GM18858 (cell line): Measurements from ENCODE around the gene CERT1.

Experiments
- ATAC-seq: cut with Tn5 transposase; IDR thresholded peaks from one replicate; pipeline ENCODE4 v1.9.1; 2021; ENCODE audit not compliant: unreplicated experiment

The CERT1 gene

DNA sequence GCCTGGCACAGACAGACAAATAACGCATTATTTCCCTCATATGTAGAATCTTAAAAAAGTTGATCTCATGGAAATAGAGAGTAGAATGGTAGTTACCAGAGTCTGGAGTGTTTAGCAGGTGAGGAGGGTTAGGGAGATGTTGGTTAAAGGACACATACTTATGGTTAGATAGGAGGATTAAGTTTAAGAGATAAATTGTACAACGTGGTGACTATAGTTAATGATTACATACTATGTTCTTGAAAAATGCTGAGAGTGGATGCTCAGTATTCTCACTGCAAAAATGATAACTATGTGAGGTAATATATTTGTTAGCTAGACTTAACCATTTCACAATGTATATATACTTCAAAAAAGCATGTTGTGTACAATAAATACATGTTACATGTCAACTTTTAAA, 38.0 kb downstream of the CERT1 start:
- no peak for ATAC-seq

DNA sequence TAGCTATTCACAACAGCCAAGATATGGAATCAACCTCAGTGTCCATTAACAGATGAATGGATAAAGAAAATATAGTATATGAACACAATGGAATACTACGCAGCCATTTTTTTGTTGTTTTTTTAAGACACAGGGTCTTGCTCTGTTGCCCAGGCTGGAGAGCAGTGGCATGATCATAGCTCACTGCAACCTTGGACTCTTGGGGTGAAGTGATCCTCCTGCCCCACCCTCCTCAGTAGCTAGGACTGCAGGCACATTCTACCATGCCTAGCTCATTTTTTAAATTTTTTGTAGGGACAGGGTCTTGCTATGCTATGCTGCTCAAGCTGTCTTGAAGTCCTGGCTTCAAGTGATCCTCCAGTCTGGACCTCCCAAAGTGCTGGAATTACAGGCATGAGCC, 38.5 kb downstream of the CERT1 start:
- no peak for ATAC-seq

DNA sequence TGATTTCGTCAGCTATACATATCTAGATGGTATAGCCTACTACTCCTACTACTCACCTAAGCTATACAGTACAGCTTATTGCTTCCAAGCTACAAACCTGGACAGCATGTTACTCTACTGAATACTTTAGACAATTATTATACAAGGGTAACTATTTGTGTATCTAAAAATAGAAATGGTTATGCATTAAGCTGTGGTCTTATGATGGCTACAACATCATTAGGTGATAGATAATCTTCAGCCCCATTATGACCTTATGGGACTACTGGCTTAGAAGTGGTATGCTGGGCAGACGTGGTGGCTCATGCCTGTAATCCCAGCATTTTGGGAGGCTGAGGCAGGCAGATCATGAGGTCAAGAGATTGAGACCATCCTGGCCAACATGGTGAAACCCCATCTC, 40.2 kb downstream of the CERT1 start:
- ATAC-seq, result no peak

DNA sequence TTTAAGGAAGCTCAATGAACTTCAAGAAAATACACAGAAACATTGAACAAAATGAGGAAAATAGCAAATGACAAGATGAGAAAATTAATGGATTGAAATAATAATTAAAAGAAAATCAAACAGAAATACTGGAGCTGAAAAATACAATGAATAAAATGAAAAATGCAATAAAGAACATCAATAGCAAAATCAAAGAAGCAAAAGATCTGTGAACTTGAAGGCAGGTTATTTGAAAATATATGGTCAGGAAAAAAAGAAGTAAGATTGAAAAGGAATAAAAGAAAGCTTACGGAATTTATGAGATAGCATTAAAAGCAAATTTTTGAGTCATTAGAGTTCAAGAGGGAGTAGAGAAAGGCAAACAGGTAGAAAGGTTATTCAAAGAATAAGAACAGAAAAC, 42.4 kb downstream of the CERT1 start:
- ATAC-seq, result no peak

DNA sequence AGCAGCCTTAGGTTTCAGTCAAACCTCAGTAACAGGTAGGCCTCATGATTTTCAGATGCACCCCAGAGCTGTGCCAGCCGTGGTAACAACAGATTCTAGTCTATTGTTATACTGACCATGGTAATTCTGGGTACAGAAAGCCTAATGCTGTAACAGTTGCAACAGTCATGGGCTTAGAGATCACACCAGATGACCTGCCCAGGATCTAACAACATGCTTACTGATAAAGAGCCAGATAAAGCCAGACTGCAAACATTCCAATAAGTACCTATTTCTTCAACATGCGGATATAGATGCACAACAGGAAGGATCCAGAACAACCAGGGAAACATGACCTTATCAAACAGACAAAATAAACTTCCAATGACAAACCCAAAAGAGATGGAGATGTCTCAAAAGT, 42.8 kb downstream of the CERT1 start:
- ATAC-seq, result no peak

DNA sequence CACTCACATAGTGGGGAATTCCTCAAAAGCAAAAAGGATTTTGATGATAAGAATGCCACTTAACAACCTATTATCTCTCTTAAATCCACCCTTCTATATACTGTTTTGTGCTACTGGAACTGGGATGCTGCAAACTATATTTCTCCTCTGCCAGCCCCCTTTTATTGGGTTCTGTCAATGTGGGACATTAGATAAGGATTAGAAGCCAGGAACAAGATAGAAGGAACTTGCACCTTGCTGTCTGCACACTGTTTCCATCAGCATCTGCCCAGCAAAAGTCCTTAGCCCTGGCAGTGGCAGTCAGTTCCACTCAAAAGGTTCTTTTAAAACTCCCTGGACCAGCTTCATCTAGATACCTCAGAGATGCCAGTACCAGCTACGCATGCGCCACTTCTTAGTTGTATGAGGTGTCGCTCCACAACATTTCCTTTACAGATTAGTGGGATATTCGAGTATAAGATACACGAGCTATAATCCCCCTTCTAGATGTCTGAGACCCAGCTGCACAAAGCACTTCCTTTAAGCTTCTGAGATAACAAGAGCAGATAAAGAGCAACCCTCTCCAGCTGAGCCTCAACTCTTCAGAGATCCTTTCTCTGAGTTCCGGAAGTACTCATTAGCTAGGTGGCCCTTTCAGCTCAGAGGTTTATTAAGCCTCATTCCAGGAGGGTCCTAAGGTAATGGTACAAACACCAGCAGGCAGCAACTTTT, 45.3 kb downstream of the CERT1 start:
- no peak for ATAC-seq

DNA sequence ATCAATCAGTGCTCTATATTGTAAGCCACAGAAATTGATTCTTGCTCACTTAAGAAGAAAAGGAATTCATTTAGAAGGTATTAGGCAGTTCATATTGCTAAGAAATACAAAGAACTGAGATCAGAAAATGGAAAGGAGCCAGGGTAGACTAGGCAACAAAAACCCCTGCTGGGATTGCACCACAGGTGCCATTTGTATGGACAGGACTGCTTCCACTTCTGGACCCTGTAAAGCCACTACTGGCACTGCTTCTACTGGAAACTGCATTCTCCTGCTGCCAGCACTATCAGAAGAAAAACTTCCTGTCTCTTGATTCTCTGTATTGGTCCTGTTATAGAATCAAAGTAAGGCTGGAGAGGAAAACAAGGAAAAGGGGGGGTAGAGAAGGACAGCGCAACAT, 45.9 kb downstream of the CERT1 start:
- ATAC-seq, result no peak

DNA sequence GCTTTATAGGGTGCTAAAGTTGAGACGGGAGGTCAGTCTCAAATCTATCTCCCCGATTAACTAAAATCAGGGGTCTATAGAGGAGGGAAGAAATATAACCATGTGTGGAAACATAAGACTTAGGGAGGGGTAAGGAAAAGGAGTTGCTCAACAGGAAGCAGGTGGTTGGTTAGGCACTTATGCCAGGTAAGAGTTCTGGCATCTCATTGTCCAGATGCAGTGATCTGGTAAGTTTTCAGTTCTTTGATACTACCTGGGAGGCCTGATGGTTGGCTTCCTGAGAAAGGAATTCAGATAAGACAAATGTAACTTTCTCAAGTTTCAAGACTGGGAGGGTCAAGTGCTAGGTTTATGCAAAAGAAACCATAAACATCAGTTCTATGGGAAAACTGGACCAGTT, 47.7 kb downstream of the CERT1 start:
- no peak for ATAC-seq

DNA sequence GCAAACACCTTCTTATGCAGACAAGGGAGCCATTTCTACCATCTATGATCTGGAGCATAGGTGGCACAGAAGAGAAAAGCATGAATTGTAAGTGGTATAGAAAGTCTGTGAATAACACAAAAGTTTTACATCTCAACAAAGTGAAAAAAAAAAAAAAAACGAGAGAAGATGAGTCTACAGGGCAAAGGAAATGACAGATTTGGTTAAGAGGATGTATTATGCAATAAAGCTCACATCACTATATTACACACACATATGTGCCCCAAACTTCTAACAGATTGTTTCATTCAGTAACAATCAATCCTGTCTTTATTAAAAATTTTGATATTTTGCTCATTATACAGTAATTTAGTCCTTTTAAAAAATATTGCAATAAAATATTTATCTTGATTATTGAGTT, 49.8 kb downstream of the CERT1 start:
- ATAC-seq, result no peak

DNA sequence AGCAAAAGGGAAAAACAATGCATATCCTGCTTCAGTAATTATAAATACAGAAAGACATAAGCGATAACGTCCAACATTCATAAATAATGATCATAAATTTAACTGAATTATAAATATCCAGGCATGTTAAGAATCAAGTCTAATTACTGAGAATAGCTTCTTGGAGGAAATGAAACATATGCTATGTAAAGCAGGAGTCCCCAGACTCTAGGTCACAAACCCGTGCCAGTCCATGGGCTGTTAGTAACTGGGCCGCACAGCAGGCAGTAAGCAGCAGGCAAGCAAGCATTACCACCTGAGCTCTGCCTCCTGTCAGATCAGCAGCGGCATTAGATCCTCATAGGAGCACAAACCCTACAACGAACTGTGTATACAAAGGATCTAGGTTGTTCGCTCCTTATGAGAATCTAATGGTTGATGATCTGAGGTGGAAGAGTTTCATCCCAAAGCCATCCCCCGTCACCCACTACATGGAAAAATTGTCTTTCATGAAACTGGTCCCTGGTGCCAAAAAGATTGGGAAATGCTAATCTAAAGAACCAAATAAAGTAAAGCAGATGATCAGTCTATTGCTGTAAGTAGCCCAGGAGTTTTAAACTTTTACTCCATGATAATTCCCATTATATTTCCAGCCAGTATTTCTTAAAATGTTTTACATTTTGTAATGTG, 50.4 kb downstream of the CERT1 start:
- ATAC-seq, result peak; percentile 56

DNA sequence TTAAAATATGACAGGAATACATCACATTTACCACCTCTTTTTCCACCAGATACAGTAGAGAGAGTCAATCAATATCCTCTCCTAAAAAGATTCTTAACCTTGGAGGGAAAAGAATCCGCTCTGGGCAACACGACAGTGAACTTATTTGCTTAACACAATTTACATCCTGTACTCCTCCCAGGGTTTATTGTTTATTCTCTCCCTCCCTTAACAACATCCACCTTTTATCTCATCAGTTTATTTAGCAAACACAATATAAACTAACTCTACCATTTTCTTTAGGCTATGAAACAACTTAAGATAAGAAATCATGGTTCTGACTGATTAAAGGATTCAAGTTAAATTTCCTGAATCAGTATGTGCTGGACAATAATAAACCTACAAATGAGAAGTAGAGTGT, 50.9 kb downstream of the CERT1 start:
- ATAC-seq, result peak; percentile 26

DNA sequence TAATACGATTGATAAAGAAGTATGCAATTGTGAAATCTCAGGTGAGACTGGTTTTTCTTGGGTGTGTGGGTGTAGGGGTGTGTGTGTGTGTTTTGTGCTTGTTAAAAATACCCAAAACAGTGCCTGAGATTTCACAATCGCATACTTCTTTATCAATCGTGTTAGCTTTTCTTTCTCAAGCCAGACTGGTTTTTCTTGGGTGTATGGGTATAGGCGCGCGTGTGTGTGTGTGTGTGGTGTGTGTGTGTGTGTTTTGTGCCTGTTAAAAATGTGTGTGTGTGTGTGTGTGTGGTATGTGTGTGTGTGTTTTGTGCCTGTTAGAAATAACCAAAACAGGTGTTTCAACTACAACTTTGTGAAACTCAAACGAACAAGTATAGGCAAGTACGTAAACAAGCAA, 53.7 kb downstream of the CERT1 start:
- no peak for ATAC-seq

DNA sequence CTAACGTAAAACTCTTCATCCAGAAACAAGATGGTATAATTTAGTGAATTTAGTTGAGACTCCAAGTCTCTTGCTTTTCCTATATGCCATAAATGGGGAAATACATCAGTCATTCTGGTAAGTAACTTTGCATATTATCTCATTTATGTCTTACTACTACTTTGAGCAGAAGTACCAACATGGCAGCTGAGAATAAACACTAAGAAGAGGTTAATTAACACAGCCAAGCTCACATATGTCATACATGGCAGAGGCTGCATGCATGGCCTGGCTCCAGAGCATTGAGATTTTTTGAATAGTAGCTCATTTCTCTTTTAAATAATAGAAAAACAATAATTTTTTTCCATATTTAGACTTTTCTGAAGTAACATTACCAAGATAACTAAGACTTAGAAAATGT, 54.3 kb downstream of the CERT1 start:
- ATAC-seq, result no peak

DNA sequence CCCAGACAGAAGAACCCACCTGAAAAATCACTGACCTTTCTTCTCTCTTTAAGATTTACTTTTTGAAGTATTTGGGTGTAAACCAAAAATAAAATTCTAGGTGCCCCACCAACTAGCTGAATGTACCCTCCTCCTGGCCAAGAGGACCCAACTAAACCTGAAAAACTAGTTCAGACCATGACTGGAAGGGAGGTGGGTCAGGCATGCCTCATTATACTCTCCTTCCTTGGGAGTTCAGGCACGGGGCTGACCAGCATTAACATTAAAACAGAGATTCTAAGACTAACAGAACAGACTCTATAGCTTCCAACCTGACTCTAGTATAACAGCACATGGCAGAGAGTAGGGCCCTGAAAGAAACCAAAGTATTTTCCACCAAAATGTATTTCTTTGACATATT, 61.4 kb downstream of the CERT1 start:
- ATAC-seq, result no peak

DNA sequence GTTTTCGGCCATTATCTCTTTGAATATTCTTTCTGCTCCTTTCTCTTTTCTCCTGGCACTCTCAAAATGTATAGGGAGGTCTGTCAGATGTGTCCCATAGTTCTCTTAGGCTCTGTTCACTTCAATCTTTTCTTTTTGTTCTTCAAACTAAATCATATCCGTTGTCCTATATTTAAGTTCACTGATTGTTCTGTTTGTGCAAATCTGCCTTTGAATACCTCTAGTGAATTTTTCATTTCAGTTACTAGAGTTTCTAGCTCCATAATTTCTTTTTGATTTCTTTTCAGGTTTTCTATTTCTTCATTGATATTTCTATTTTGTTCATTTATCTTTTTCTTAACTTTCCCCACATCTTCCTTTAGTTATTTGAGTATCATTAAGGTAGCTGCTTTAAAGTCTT, 65.4 kb downstream of the CERT1 start:
- ATAC-seq, result no peak

DNA sequence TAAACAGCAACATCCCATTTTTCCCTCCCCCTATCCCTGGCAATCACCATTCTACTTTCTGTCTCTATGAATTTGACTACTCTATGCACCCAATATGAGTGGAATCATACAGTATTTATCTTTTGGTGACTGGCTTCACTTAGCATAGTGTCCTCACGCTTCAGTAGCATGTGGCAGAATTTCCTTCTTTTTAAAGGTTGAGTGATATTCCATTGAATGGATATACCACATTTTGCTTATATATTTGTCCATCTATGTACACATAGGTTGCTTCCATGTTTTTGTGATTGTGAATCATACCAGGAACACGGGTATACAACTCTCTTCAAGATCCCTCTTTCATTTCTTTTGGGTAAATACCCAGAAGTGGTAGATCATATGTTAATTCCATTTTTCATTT, 69.9 kb downstream of the CERT1 start:
- no peak for ATAC-seq

DNA sequence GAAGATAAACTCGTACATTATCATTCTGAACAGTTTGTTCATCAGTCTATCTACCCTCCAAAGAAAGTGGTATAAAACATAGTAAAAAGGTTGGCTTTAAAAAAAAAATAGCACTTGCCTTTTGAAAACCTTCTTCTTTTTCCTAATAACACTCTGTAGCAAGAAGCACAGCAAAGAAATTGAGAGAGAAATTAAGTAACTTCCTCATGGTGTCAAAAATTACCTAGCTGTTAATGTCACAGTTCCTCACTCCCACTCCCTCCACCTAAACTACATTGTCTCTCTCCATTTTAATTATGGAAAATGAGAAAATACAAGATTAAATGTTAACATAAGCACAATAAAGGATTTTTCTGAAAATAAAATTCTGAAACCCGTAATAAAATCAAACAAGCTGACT, 72.2 kb downstream of the CERT1 start:
- ATAC-seq, result no peak

DNA sequence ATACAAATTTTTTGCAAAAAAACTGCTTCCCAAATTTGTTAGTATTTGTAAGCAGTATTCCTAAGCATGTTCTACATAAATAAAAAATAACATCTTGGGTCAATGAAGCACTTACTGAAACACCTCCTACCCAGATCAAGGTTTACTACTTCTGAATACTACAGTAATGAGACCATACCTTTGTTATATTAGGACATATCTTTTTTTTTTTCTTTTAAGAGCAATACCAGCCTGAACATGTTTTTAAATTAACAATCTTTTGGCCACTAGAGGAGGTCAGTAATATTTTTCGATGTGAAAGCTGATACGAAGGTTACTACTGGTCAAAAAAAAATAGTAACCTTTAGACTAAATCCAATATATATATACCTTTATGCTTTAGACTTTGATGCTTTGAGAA, 72.7 kb downstream of the CERT1 start:
- ATAC-seq, result no peak

DNA sequence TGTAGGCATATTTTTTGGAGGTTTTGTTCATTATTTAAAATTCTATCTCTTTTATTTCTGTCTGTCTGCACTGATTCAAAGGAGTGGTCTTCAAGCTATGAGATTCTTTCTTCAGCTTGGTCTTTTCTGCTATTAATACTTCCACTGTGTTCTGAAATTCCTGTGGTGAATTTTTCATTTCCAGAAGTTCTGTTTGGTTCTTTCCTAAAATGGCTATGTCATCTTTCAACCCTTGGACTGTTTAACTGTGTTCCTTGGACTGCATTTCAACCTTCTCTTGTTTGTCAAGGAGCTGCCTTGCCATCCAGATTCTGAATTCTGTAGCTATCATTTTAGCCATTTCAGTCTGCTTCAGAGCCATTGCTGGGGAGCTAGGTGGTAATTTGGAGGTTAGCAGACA, 76.3 kb downstream of the CERT1 start:
- ATAC-seq, result no peak

DNA sequence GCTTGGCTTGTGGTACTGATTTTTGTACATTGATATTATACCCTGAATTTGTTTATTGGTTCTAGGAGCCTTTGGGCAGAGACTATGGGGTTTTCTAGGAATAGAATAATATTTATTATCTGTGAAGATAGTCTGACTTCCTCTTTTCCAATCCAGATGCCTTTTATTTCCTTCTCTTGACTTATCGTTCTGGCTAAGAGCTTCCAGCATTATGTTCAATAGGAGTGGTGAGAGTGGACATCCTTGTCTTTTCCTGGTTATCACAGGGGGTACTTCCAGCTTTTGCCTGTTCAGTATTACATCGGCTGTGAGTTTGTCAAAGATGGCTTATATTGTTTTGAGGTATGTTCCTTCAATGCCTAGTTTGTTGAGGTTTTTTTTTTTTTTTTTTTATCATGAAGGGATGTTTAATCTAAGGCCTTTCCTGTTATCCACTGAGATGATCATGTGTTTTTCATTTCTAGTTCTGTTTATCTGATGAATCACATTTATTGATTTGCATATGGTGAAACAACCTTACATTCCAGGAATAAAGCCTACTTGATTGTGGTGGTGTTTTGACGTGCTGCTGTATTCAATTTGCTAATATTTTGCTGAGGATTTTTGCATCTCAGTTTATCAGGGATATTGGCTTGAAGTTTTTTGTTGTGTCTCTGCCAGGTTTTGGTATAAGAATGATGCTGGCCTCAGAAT, 77.5 kb downstream of the CERT1 start:
- no peak for ATAC-seq

DNA sequence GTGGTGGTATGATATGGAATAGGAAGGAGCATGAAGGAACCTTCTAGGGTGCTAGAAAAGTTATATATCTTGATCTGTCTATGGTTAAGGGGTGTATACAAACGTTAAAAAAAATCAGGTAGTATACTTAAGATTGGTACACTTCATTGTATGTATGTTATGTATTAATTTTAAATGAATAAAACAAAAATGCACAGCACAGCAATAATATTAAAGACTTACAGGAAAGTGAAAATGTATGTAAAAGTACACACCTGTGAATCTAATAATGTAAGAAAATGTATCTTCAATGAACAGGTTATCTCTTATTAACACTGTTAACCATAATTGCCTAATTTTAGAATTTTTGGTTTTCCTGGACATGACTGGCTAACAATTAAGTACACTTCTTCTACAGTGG, 97.2 kb downstream of the CERT1 start:
- ATAC-seq, result no peak
